ENCODE measurements around the gene BCL11A.
"Not testable (repeated sequence)": the region's sequence is repeated elsewhere in the genome, so short reads cannot be mapped to it uniquely, and the experiment has no call there.

The BCL11A gene

DNA sequence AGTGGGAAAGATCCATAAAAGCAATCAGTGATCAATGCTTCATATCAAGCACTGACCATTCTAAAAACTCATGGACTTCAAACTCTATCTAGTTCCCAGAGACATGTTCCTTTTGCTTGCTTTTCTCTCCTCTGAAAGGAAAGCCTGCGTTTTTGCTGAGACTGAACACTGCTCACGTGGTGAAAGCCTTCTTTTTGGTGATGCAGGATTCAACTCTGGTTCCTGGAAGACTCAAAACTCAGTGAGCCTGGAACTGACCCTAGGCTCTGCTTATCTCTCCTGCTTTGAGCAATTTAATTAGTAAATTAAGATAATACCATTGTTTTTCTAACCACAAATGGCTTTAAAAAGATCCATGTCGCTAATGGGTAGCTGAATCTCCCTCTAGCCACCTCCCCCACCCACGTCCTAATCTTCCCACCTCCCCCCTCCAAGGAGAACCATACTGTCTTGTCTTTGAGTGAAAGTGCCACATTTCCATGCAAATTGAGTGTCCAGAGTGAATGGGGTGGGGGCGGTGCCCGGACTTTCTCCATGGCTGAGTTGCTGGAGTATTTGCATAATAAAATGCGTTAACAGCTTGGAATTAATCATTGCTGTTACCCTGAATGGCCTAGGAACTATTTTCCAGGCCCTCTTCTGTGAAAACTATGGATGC lies 130.5 kb downstream of the BCL11A start:
- no peak for DNase-seq

DNA sequence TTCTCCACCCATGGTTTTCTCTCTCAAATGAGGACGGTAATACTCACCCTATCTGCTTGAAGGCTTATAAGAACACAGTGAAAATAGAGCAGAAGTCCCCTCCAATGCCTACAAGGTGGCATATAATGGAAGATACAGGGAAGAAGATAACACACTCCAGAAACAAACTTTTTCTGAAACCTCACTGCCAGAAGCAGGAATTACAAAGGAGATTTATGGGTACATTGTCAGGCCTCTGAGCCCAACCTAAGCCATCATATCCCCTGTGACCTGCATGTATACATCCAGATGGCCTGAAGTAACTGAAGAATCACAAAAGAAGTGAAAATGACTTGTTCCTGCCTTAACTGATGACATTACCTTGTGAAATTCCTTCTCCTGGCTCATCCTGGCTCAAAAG lies 136.2 kb downstream of the BCL11A start:
- not testable (repeated sequence) for DNase-seq

DNA sequence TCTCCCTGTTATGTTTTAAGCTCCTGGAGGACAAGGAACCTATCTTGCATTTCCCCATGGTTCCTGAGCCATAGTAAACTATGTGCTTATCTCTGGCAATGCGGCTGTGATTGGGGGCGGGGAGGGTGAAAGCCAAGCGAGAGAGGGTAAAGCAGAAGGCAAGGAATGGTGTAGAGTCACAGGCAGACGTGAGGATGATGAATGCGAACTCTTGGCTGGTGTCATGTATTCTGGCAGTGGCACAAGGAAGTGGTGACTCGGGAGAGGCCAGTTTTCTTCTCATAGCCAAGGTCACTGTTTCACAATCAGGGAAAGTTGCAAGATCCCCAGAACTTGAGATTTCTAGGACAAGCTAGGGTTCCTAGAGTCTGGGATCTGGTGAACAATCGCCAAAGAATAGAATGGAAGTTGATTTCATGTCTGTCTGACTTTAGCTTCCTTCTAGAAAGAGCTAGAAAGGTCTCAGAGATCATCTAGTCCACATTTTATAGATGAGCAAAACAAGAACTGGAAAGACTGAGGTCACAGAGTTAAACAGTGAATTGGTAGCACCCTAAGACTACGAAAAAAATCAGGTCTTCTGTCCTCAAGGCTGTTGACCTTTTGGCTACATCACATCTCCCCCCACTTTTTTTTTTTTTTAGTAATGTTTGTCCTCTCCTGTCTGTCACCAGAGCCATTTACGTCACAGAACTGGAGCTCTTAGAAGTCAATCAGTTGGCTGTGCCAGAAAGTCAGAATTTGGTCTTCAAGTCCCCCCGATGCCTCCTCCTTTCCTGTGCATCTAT lies 137.0 kb downstream of the BCL11A start:
- no peak for DNase-seq

DNA sequence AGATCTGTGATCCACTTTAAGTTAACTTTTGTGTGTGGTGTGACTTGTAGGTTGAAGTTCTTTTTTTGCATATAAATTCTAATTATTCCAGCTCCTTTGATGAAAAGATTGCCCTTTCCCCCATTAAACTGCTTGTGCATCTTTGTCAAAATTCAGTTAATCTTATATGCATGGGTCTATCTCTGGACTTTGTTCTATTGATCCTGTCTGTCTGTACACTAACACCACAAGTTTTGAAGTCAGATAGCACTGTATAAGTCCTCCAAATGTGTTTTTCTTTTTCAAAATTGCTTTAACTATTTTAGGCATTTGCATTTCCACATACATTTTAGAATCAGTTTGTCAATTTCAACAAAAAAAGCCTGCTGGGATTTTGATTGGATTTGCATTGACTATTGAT lies 137.6 kb downstream of the BCL11A start:
- DNase-seq: no peak

DNA sequence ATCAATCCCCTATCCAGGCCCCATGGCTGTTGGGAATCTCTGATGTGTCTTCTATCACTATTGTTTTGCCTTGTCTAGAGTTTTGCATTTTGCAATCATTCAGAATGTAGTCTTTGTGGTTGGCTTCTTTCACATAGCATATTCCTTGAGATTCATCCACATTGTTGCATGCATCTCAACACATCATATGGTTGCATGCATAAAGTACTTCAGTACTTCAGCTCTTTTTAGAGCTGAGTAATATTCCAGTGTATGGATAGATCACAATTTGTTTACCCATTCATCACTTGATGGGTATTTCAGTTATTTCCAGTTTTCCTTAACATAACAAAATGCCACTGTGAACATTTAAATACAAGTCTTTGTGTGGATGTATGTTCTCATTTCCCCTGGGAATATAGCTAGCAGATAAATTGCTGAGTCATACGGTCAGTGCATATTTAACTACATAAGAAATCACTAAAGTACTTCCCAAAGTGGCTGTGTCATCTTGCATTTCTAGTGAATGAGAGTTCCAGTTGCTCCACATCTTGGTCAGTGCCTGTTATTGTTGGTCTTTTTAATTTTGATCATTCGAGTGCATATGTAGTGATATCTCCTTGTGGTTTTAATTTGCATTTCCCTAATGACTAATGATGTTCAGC lies 138.8 kb downstream of the BCL11A start:
- no peak for DNase-seq

DNA sequence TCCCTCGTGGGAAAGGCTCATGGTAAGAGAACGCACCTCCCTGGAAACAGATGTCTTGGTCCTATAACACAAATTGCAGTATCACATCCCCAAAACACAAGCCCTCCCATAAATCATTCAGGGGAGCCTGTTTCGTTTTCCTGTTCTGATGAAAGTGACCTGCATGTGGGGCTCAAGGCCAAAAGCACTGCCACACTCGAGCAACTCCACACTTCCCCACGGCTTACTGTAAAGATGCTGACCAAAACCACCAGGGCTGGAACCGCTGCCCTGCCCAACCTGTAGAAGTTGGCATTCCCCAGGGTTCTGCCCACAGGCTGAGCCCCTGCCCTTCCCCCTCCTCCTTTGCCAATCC lies 139.7 kb downstream of the BCL11A start:
- no peak for DNase-seq

DNA sequence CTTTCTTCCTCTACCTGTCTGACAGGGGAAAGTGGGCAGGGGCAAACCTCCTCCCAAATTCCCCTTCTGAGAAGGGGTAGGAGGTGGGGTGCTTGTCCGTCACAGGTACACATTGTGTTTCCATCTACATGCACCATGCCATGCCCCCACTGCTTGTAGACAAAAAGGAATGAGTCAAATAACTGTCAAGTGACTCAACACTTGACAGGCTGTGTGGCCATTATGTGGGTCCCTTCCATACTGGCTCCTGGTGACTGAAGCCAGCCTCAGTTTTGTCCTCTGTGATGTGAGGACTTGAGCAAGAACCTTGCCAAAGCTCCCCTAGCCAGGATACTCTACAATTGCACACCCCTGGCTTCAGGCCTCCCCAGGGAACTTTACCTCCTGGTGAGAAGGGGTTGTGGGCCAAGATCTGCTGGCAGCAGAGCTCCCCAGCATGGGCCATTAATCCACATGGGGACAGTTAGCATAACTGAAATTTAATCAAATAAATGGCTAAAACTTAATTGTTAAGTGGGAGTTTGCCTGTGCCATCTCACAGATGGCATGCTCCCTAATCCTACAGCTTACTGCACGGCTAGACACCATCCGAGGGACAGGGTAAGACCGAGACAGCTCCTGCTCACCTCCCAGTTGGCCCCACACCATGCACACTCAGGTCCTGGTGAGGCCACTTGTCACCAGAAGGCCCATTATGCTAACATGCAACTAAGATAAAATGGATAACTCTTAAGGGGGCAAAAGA lies 140.2 kb downstream of the BCL11A start:
- DNase-seq: no peak

DNA sequence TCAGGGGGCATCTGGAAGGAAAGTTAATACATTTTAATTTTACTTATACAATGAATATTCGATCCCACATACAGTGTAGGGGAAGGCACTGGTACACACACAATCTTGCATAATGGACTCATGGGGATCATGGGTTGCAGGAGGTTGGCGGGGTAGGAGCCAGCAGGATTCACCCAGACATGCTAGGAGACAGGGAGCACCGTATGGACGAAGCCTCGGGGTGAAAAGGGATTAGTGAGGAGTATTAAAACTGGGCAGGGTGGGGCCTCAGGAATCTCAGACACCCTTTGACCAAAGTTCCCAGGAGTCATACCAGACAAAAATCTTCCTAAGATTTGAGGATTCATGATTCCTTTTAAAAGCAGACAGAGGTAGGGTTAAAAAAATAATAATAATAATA lies 140.8 kb downstream of the BCL11A start:
- no peak for DNase-seq

DNA sequence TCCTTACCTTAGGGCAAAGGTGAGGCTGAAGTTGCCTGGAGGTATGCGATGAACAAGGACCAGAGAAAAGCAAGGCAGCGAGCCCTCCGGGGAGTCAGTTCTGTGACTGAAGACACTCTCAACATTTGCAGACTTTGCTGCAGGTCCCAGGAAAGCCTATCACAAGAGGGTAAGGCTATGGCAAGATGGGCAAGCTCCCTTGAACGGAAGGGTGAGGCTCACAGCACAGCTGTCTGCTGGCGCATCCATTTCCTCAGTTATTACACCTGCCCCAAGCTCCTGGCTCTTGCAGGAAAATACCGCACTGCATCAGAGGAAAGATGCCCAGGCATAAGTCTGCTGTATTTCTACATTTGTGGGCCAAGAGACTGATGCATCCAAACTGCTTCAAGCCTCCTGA lies 141.4 kb downstream of the BCL11A start:
- DNase-seq: no peak

DNA sequence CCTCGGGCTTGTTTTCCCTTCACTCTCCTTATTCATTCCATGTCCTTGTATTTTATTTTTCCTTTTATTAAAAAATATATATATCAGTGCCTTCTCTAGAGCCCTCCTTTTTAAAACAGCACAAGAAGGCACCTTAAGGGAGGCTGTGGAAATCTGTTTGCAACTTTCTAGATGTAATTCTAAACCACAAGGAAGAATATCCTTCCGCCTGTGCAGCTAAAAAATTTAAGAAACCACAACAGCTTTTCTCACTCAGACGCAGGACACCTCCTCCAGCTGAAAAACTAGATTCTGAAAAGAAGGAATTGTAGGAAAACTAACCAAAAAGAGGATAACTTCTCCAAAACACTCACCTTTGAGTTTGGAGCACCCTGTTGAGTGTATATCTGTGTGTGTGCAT lies 142.2 kb downstream of the BCL11A start:
- no peak for DNase-seq

DNA sequence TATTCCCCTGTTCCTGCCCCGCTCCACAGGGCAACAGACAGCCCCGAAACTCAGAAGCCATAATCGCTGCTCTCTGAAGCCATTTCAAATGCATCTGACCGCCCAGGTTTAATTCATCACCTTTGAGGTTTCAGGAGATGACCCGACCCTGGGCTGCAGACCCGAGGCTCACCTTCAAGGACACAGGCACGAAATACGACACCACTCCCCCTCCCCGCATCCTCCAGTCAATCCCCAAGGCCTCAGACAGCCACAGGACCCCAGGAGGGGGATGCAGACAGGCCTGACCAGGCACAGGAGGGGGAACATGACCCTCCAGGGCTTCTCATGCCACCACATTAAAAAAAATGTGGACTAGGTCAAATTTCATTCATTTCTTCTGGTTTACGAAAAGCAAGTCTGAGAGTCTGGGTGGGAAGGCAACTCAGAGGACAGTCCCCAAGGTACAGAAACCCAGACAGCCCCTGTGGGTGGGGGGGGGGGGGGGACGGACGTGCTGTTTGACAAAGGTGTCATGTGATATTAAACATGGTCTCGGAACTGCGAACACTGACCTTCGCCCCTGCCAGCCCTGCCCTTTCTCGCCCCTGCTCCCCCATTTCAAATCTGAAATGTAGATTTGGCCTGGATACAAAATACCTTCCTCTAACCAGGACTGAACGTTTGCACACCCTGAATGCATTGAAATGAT lies 142.9 kb downstream of the BCL11A start:
- no peak for DNase-seq

DNA sequence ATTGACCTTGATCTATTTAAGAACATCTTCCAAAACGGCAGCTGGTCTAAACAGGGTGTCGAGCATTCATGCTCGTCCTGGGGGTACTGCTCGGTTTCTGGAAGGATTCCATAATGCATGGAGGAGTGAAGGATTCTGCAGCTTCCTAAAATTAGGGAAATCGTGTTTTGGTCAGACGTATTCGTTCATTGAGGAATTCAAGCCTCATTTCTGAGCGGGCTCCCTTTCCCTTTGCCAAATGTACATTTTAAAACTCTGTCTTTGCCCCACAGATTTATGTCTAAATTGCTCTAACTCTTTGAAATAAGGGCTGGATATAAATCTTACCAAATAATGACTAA lies 144.0 kb downstream of the BCL11A start:
- DNase-seq: no peak

DNA sequence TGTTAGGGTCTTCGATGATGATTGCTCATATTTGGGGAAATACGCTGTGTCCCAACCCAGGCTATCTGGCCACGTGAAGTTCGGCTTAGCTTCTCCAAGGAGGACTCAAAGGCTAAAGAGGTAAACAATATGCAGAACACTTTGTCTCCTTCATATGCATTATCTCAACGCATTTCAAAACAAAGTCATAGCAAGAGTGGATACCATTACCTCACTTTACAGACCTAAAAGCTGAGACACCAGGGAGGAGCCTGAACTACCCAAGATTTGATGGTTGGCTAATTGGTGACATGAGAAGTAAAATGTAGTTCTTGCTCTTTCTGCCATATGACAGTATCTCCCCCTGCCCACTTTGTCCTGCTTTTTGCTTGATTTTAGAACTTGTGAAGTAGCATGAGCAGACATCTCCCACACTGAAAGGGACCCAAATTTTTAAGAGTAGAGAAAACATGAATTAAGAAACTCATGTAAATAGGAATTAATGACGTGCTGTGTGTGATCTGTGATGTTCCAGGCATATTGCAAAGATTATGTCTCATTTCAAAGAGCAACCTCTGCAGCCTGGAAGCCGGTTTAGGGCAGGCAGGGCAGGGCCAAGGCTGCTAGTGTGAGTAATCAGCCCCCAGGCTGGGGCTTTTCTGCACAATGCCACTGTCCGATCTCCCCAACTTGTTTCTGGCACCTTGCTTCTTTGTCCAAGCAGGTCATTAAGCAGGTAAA lies 144.5 kb downstream of the BCL11A start:
- no peak for DNase-seq

DNA sequence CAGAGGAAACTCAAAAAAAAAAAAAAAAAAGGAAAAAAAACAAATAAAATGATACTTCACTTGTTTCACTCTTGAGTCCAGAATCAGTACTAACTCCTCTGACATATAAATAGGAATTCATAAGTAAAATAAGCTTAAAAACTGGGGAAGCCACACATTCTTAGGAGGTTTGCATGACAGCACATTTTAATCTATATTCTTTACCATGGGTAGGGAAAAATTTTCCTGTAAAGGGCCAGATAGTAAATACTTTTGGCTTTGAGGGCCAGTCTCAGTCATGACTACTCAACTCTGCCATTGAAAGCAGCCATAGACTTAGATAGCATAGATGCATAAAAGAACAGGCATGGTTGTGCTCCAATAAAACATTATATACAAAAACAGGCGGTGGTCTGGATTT lies 145.2 kb downstream of the BCL11A start:
- DNase-seq: no peak

DNA sequence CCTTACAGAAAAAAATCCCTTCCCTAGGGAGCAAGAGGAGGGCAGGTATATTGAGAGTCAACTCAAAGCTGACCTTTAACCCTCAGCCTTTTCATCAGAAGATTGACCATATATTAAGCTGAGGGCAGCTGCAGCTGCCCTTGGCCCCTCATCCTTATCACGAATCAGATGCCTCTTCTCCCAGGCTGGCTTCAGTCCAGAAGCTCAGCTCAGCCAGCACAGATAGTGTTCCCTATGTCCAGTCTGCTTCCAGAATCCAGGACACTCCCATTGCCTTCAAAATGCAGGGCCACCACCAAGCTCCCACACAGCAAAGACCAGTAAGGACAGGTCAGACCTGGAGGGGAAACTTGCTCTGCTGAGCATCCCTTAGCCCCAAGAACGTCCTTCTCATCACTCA lies 146.1 kb downstream of the BCL11A start:
- no peak for DNase-seq

DNA sequence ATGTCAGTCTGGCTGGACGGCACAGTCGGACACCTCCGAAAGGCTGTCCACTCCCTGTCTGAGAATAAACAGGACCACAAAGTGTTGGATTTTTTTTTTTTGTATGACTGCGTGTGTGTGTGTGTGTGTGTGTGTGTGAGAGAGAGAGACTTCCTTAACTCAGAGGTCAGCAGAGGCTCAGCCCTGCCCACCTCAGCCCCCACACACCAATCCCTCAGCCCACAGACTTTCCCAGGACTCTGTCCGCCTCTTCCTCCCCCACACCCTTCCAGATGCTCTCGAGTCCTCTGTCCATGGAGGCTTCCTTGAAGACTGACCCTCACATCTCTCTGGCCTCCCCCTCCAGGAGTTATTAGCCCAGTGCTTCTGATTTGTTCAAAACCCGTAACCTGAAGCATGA lies 147.3 kb downstream of the BCL11A start:
- no peak for DNase-seq

DNA sequence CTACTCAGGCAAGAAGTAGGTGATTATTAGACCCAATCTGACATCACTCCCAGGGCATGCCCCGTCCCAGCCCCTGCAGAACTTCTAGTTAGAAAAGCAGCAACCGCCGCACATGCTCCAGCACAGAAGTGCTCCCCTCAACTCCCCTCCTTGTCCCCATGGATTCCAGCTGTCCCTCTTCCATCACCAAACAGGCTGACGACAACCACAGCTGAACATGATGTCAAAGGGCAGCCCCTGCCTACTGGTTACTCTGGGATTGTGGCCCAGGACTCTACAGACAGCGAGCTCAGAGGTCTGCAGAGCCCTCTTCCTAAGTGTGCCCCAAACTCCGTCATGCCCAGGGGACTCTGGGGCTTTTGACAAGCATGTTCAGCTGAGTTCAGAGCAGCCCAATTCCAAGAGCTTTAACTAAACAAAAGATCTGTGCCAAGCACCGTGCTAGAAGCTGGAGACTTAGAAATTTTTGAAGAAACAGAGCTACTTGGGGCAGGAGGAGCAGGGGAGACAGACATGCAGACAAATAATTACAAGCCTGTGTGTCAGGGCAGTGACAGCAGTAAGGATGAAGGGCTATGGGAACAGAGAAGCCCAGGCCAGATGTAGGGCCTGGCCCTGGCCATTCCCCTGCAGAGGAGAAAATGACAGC lies 148.1 kb downstream of the BCL11A start:
- no peak for DNase-seq
